Hippocampal formation (tissue), 2 donors: ENCODE results near the gene WDR93.

Experiments used
- DNase-seq, 2 donors: peaks; one replicate each; lab custom pipeline; 2025; lab: John Stamatoyannopoulos, UW

Gene WDR93

DNA sequence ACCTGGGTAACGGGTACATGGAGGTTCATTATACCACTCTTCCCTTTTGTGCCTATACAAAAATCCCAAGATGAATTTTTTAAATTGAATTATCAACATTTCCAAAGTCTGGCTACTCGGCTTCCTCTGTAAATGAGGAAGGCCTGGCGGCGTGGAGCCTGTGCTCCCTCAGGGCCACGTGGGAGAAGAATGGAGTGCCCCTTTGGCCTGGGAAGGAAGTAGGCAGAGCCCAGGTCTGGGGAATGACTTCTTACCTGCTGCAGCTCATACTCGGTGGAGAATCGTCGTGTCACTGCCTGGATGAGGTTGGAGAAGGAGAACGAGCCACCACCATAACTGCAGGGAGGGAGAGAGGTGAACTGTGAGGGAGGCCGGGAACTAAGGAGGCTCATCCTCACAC, 99.6 kb downstream of the WDR93 start:
- no peak for DNase-seq

DNA sequence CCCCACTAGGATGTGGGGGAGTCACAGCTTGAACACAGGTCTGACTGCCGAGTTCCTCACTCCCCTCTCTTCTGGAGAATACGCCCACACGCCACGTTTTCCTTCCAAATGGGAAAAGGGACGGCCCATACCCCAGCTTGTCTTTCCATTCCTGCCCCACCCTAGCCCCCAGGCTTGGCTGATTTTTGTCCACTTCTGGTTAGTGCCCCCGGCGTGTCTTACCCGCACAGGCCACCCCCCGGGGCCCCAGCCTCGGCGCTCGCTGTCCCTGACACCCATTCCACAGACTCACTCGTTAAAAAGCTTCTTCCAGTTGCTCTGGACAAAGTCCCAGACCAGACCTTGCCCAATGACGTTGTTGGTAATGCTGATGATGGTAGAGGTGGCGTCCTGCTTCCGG, 100.0 kb downstream of the WDR93 start:
- no peak for DNase-seq

DNA sequence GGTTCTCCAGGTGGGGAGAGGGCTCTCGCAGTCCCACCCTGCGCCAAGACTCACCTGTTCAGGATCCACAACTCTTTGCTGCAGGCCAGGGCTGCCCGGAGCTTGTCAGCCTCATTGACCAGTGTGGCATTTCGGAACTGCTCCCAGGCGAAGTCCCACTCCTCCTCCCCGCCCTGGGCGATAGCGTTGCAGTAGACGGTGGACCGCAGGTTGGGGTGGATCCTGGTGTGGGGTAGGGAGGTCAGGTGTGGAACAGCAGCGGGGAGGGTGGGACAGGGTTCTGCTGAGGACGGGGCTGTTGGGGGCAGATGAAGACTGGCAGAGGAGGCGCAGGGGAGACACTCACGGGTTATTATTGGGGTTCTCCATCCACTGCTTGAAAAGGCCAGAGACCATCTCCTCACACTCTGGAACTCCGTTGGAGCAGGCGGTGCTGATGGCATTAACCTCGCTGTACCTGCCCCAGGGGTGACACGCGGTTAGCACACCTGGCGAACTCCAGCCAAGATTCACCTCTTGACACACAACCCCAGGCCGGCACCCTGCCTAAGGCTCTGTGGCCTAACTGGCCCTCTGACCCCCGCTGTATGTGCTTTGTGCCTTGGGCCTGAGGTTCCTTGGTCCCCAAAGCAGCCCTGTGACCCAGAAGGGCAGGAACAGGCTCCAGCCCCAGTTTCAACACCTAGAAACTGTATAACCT, 101.6 kb downstream of the WDR93 start:
- no peak for DNase-seq
